Calu3 (cell line): ENCODE data around the gene TSHZ2. TPM values are rescaled to one million over a fixed set of nuclear protein-coding genes. Genes with fewer than 3 reads are reported as not detected.

Source experiments
- BruUV-seq: library from RNA; stranded (reverse); fragments of 400-500 nt; replicated peaks from 2 replicates; lab custom pipeline; 2021; lab: Mats Ljungman, UMichigan
- CTCF ChIA-PET: fragments of 300-600 bp; sonication (Branson Sonifier 250); formaldehyde crosslinking; loops from one replicate; lab custom pipeline; 2022; ENCODE audit warnings: antibody characterized with exemption; lab: Charles Lee
- DNase-seq: peaks from one replicate; pipeline ENCODE4 v3.0.0; 2022
- H3K27ac Mint-ChIP-seq: one replicate; pipeline ENCODE4 v1.8.0; 2022; ENCODE audit warnings: mixed read lengths; ENCODE audit not compliant: unreplicated experiment
- H3K27me3 Mint-ChIP-seq: one replicate; pipeline ENCODE4 v1.8.0; 2022; ENCODE audit warnings: mixed read lengths; ENCODE audit not compliant: unreplicated experiment
- H3K36me3 Mint-ChIP-seq: one replicate; pipeline ENCODE4 v1.8.0; 2022; ENCODE audit warnings: mild to moderate bottlenecking, moderate library complexity, mixed read lengths; ENCODE audit not compliant: insufficient read depth, unreplicated experiment
- H3K4me1 Mint-ChIP-seq: one replicate; pipeline ENCODE4 v1.8.0; 2022; ENCODE audit warnings: mild to moderate bottlenecking, low read depth, mixed read lengths; ENCODE audit not compliant: unreplicated experiment
- H3K4me3 Mint-ChIP-seq: one replicate; pipeline ENCODE4 v1.8.0; 2022; ENCODE audit warnings: mild to moderate bottlenecking, low read depth, moderate library complexity, mixed read lengths; ENCODE audit not compliant: unreplicated experiment
- H3K9me3 Mint-ChIP-seq: one replicate; pipeline ENCODE4 v1.8.0; 2022; ENCODE audit warnings: low read depth, mixed read lengths; ENCODE audit not compliant: unreplicated experiment
- CTCF ChIP-seq: fragments of 200-600 bp; IDR thresholded peaks from one replicate; pipeline ENCODE4 v1.8.0; 2022; ENCODE audit warnings: antibody characterized with exemption; ENCODE audit not compliant: unreplicated experiment
- intact Hi-C: fragments of 100-400 bp; cut with micrococcal nuclease; formaldehyde crosslinking; loops from one replicate; pipeline ENCODE4 v1.10.0; 2022; ENCODE audit not compliant: unreplicated experiment
- total RNA-seq: library from RNA; stranded (reverse); gene quantifications from 2 replicates; pipeline ENCODE4 v1.2.3, GENCODE V29; 2022

Gene TSHZ2
- total RNA-seq, 1 experiment from 2014 or later = not detected

GRCh38 chr20:52978851-52979250, 6.7 kb downstream of the TSHZ2 start:
- no TSS peak for BruUV-seq
- H3K9me3 Mint-ChIP-seq = no peaks in the 10 kb centered on the region
- CTCF ChIA-PET = no interaction called here
- DNase-seq = no peak
- no peak overlapping the region for H3K27ac Mint-ChIP-seq
- intact Hi-C loops = no loop called here
- TF ChIP-seq CTCF = no peak
- no peak overlapping the region for H3K4me3 Mint-ChIP-seq
- H3K27me3 Mint-ChIP-seq = peaks cover 88% of the 10 kb centered on the region
- H3K36me3 Mint-ChIP-seq = no peaks in the 10 kb centered on the region
- H3K4me1 Mint-ChIP-seq = no peaks in the 10 kb centered on the region

GRCh38 chr20:52981051-52981450, 8.9 kb downstream of the TSHZ2 start:
- H3K27me3 Mint-ChIP-seq = peaks cover 74% of the 10 kb centered on the region
- intact Hi-C loops = no loop called here
- CTCF ChIA-PET = no interaction called here
- no TSS peak for BruUV-seq
- H3K27ac Mint-ChIP-seq = no peak overlapping the region
- TF ChIP-seq CTCF = no peak
- no peaks in the 10 kb centered on the region for H3K9me3 Mint-ChIP-seq
- H3K4me1 Mint-ChIP-seq = no peaks in the 10 kb centered on the region
- no peak overlapping the region for H3K4me3 Mint-ChIP-seq
- H3K36me3 Mint-ChIP-seq = no peaks in the 10 kb centered on the region
- DNase-seq = no peak

GRCh38 chr20:52983726-52984450, 11.7 kb downstream of the TSHZ2 start:
- H3K4me1 Mint-ChIP-seq = no peaks in the 10 kb centered on the region
- no peaks in the 10 kb centered on the region for H3K36me3 Mint-ChIP-seq
- no peak for DNase-seq
- intact Hi-C loops = no loop called here
- no peak for TF ChIP-seq CTCF
- H3K27ac Mint-ChIP-seq = no peak overlapping the region
- no TSS peak for BruUV-seq
- H3K4me3 Mint-ChIP-seq = no peak overlapping the region
- CTCF ChIA-PET = interaction anchor here (0.6 to 1.3 kb wide), 4 partner anchors 14 to 1405 kb away, joined by 3 to 9 read pairs (median 4); no protein-coding TSS in a partner anchor
- peaks cover 69% of the 10 kb centered on the region for H3K27me3 Mint-ChIP-seq
- H3K9me3 Mint-ChIP-seq = no peaks in the 10 kb centered on the region

- BruUV-seq = no TSS peak
- Mint-ChIP-seq H3K27me3 (peaks cover 68% of the 10 kb centered on the region), H3K27ac (no peak overlapping the region), H3K4me3 (no peak overlapping the region), H3K36me3 (no peaks in the 10 kb centered on the region), H3K4me1 (no peaks in the 10 kb centered on the region), H3K9me3 (no peaks in the 10 kb centered on the region)
- no peak for DNase-seq
- intact Hi-C loops = no loop called here
- no peak for TF ChIP-seq CTCF
- CTCF ChIA-PET = interaction anchor here (0.6 to 1.3 kb wide), 2 partner anchors 13 to 219 kb away, joined by 3 to 9 read pairs; no protein-coding TSS in a partner anchor
Measured at GRCh38 chr20:52984451-52984810, 12.3 kb downstream of the TSHZ2 start.
